Mammary epithelial cell (primary cell): ENCODE data around the gene HSD3B1.
"Not testable (repeated sequence)": the region's sequence is repeated elsewhere in the genome, so short reads cannot be mapped to it uniquely, and the experiment has no call there.

Experiments
- CTCF ChIP-seq, 2 donors: IDR thresholded peaks in 1 of 2; conservative IDR thresholded peaks in 1 of 2; 2 replicates each; pipeline ENCODE4 v1.5.1; 2011 to 2012; ENCODE audit warnings: inconsistent platforms in 2 of 2, low read length in 2 of 2, mild to moderate bottlenecking in 2 of 2, control low read depth in 1 of 2, low read depth in 1 of 2; ENCODE audit not compliant: insufficient read depth in 1 of 2; ENCODE audit errors: extremely low read depth in 1 of 2
- EZH2 ChIP-seq: IDR thresholded peaks from 2 replicates; pipeline ENCODE4 v1.6.1; 2012; ENCODE audit warnings: low read length, inconsistent platforms, borderline replicate concordance

GRCh38 chr1:119553302-119554071, 46.5 kb downstream of the HSD3B1 start:
- not testable (repeated sequence) for TF ChIP-seq CTCF (conservative IDR thresholded peaks at IDR 0.05 in 1 of 2, IDR thresholded peaks at IDR 0.05 in 1 of 2; ENCODE audit: extremely low read depth in 1 of 2, insufficient read depth in 1 of 2, low read depth in 1 of 2, low read length in 2 of 2); EZH2
